Stimulated activated CD4-positive, alpha-beta T cell treated with anti-CD3 and anti-CD28 coated beads, Interleukin-2, amount 100 ng/mL, for 48 hours (primary cell): ENCODE results near the gene KLHL22.
"Not testable (repeated sequence)": the region's sequence is repeated elsewhere in the genome, so short reads cannot be mapped to it uniquely, and the experiment has no call there.

ENCODE experiments used
- DNase-seq, 2 donors: peaks; one replicate each; pipeline ENCODE4 v3.0.0-alpha.2; 2020

Gene KLHL22

GRCh38 chr22:20499769-20500168 lies 4.2 kb upstream of the KLHL22 start:
- DNase-seq: no peak

DNA sequence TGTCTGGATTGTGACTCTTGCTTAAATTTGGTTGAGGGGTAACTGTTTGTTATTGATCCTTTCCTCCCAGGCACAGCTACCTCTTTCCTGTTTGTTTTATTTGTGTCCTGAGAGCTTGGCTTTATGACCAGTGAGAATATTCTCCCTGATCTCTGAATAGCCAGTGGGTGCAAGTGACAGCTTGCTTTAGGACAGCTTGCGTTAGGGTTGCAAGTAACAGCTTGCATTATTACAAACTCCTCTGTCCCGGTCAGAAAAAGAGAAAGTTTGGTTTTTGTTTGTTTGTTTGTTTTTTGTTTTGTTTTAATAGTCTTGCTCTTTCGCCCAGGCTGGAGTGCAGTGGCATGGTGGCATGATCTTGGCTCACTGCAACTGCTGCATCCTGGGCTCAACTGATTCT lies 3.3 kb upstream of the KLHL22 start:
- DNase-seq: no peak

DNA sequence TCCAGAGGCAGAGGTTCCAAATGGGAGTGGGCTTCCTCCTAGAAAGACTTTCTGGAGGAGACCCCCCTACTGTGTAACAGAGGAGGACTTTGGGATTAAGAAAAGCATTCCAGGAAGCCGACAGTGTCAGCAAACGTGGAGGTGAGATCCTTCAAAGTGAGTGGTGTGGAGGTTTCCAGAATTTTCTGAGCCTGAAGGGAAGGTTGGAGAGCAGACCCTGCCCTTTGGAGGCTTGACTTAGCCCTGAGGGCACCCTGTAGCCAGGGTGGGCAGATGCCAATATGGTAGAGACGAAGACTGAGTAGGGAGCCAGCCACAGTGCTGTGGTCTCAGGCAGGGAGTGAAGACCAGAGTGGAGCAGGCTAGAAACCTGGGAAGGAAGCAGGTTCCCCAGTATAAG lies 1.8 kb upstream of the KLHL22 start:
- no peak for DNase-seq

- peak; percentile 87 to 92 for DNase-seq
Observed at GRCh38 chr22:20495861-20496681, 476 bp upstream of the KLHL22 start.

GRCh38 chr22:20491346-20491745 lies 4.2 kb downstream of the KLHL22 start:
- DNase-seq: no peak

GRCh38 chr22:20490941-20491307 lies 4.7 kb downstream of the KLHL22 start:
- DNase-seq: no peak

DNA sequence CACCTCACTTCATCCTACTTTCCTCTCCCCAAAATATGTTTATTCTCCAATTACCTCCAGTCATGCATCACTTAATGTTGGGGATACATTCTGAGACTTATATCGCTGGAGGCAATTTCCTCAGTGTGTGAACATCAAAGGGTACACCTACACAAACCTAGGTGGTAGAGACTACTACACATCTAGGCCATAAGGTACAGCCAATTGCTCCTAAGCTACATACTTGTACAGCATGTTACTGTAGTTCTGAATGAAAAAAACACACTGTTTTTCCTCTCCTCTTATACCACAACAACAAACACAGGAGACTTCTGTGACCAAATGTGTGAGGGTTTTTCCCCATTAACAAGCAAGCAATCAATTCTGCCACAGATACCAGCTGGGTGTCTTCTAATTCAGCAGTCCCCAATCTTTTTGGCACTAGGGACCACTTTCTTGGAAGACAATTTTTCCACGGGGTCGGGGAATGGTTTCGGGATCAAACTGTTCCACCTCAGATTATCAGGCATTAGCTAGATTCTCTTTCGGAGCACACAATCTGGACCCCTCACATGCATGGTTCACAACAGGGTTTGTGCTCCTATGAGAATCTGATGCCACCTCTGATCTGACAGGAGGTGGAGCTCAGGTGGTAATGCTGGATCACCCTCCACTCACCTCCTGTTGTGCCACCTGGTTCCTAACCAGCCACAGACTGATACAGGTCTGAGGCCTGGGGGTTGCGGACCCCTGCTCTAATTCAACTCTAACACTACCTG lies 5.2 kb downstream of the KLHL22 start:
- no peak for DNase-seq

DNA sequence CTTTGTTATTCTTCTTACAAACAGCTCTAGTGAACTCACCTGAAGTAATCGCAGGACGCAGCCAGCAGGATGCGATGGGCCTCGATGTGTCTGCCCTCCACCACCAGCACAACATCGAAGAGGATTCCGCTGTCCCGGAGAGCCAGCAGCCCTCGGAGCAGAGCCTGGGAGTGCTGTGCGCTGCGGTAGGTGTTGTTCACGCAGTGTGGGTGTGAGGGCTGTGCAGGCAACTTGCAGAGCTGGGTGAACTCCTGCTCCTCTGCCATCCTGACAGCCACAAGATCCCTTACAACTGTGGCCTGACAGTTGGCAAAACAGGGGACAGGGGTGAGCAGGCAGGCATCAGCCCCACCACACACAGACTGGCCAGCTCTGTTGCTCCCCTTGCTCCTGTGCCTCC lies 6.6 kb downstream of the KLHL22 start:
- DNase-seq: no peak

DNA sequence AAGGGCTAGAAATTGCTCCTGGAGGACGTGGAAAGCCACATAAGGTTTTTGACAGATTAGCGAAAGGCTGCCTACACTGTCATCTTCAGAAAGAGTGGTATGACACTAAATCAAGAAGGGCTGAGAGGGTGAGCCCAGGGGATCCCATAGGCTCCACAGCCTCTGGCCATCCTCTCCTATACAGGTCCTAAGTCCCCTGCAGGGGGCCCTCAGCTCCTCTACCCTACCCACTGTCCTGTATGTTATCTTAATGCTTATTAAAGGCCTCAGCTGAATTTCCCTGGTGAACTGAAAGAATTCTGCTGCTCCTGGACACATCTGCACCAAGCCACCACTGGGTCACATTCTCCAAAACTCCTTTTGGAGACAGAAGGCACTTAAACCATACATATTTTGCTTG lies 7.9 kb downstream of the KLHL22 start:
- DNase-seq: no peak

- DNase-seq: no peak
Observed at GRCh38 chr22:20486229-20486628, 9.4 kb downstream of the KLHL22 start.

- DNase-seq: no peak
Observed at GRCh38 chr22:20484948-20485683, 10.5 kb downstream of the KLHL22 start.

DNA sequence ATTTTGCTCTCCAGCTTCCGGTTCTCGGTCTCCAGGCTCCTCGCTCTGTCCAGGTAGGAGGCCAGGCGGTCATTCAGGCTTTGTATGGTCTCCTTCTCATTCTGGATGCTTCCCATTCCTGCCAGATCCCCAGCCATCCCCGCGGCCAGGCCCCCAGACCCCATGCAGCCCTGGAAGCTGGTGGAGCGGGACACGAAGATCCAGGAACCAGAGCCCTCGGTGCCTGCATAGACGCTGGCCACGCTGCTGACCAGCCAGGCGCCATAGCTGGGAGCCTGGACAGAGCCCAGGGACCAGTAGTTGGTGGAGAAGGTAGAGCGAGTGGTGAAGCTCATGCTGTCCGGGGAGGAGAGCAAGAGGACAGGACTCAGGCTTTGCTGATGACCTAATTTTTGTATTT lies 11.8 kb downstream of the KLHL22 start:
- no peak for DNase-seq

GRCh38 chr22:20483143-20483506 lies 12.5 kb downstream of the KLHL22 start:
- not testable (repeated sequence) for DNase-seq

GRCh38 chr22:20479612-20480196 lies 15.9 kb downstream of the KLHL22 start:
- no peak for DNase-seq

- not testable (repeated sequence) for DNase-seq
Observed at GRCh38 chr22:20478059-20478458, 17.5 kb downstream of the KLHL22 start.

DNA sequence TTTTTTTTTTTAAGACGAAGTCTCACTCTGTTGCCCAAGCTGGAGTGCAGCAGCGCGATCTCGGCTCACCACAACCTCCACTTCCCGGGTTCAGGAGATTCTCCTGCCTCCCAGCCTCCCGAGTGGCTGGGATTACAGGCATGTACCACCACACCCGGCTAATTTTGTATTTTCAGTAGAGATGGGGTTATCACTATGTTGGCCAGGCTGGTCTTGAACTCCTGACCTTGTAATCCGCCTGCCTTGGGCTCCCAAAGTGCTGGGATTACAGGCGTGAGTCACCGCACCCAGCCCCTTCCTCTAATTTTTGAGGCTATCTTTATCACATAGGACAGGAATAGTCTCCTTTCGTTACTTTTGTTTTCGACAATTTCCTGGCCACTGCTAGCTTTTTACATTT lies 20.0 kb downstream of the KLHL22 start:
- DNase-seq: not testable (repeated sequence)

DNA sequence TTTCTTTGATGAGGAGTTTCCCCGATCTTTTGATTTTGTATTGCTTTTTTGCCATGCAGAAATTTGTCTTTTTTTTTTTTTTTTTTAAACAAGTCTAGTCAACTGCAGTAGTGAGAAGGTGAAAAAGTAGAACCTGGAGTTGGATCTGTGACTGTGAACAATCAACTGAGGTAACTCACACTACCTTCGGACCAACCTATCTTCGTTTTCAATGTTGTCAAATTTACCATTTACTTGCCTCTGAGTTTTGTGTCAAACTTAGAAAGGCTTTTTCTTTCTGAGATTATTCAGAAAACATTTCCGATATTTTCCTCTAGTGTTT lies 20.5 kb downstream of the KLHL22 start:
- DNase-seq: no peak

GRCh38 chr22:20472629-20473442 lies 22.8 kb downstream of the KLHL22 start:
- DNase-seq: no peak

DNA sequence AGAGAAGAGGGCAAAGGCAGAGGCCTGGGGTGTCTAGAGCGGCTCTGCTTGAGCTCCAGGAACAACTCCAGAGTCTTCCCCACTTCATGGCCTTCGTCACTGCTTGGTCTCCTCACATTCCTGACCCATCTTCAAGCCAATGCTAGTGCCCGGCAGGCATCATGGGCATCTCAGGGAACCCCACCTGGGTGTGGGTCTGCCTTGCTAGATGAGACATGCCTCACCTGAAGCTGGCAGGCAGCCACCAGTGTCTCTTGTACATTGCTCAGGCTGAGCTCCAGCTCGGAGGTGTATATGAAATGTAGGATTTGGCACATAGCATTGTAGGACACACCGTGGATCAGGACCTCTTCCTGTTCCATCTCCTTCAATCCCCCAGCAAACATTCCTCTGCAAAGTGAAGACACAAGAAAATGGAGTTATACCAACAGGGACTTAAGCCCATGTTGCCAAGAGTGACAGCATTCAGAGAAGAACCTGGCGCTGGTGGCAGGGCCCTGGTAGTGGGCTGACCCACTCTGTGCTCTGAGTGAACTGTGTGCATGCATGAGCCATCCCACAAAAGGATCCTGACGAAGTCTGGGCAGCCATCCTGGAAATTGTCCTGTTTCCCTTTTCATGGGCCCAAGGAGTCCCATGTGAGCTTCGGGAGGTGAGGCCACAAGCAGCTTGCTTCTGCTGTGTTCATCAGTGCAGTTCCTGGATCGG lies 24.3 kb downstream of the KLHL22 start:
- DNase-seq: no peak

DNA sequence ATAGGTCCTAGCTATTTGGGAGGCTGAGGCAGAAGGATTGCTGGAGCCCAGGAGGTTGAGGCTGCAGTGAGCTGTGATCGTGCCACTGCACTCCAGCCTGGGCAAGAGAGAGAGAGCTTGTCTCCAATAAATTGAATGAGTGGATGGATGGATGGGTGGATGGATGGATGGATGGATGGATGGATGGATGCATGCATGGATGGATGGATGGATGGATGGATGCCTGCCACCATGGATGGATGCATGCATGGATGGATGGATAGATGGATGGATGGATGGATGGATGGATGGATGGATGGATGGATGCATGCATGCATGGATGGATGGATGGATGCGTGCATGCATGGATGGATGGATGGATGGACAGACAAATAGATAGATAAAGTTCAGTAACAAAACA lies 25.1 kb downstream of the KLHL22 start:
- not testable (repeated sequence) for DNase-seq

DNA sequence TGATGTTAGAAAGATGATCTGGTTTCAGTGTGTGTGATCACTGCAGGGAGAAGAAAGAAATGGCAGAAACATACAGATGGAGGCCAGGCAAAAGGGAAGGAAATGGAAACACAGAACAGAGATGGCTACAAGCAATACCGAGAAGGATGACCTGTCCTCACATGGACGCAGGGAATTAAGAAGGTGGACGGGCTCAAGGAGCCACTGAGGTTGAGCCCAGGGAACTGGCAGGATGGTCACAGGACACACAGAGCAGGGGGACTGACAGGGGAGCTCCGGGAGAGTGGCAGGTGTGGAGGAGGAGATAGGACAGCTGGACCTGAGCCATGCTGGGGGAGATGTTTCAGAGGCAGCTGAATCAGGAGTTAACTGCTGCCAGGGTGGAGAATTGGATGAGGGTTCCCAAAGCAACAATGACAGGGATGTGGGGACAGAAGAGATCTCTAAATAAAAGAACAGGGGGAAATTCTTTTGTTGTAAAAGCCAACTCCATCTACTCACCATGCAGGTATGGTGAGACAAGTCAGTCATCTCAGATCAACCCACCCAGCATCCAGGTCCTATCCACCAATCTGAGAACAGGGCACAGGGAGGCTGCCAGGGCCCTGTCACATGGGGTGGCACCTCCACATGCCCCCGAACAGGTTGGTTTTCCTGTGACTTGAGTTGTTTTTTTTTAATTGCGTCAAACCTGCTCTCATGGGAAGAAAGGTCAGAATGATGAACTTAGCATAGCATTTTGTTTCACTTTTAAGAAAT lies 26.3 kb downstream of the KLHL22 start:
- no peak for DNase-seq
